Measurements from ENCODE around the gene KSR1. TPM values are rescaled to one million over a fixed set of nuclear protein-coding genes. Genes with fewer than 3 reads are reported as not detected.
A peak's percentile ranks its signal among the peaks of the same experiment; 100 is the strongest.

The KSR1 gene
- total RNA-seq, 1 experiment from 2014 or later = 21.7 TPM

- DNase-seq (ENCODE audit: low read depth, low spot score) (no peak), ATAC-seq (no peak)
- no peak overlapping the region for H3K4me3 ChIP-seq (ENCODE audit: low read depth in 2 of 2, low read length in 2 of 2)
- no peak overlapping the region for H3K27ac ChIP-seq (ENCODE audit: low read length)
- intact Hi-C loops (cut with micrococcal nuclease; ENCODE audit: unreplicated experiment) = loop anchor here (10.0 kb wide), 1 partner anchor 227 kb away; no protein-coding TSS in a partner anchor
- no TSS peak for BruUV-seq (replicated peaks)
- in situ Hi-C loops (cut with HindIII; ENCODE audit: low pct_unique_long_range_greater_than_20kb, low sequenced_read_pairs) = no loop called here
- H3K4me1 ChIP-seq (ENCODE audit: control insufficient read depth, insufficient read depth, low read length) = no peaks in the 10 kb centered on the region
- ChIA-PET POLR2A (no interaction called here), CTCF (interaction anchor here (5.1 kb wide), 1 partner anchor 99 kb away, joined by 42 read pairs; no protein-coding TSS in a partner anchor)
- TF ChIP-seq REST (IDR thresholded peaks at IDR 0.05; ENCODE audit: insufficient read depth in 1 of 2, low read depth in 2 of 2, low read length in 1 of 2) (peak; percentile 84 to 90), POLR2AphosphoS5 (IDR thresholded peaks at IDR 0.05; ENCODE audit: low read depth, low read length) (no peak)
- H3K27me3 ChIP-seq (ENCODE audit: control insufficient read depth, insufficient read depth, low read length) = no peaks in the 10 kb centered on the region
- no peaks in the 10 kb centered on the region for H3K9me3 ChIP-seq (ENCODE audit: control insufficient read depth, insufficient read depth, low read depth, low read length)
- no peaks in the 10 kb centered on the region for H3K36me3 ChIP-seq (ENCODE audit: control insufficient read depth, insufficient read depth, low read length)
Measured at GRCh38 chr17:27657620-27658019, 201.4 kb downstream of the KSR1 start.

GRCh38 chr17:27659683-27660082 is 203.4 kb downstream of the KSR1 start:
- no peak overlapping the region for H3K27ac ChIP-seq (ENCODE audit: low read length)
- ChIA-PET POLR2A (interaction anchor here (0.6 kb wide), 1 partner anchor 195 kb away, joined by 5 read pairs; no protein-coding TSS in a partner anchor), CTCF (no interaction called here)
- H3K4me1 ChIP-seq (ENCODE audit: control insufficient read depth, insufficient read depth, low read length) = no peaks in the 10 kb centered on the region
- H3K4me3 ChIP-seq (ENCODE audit: low read depth in 2 of 2, low read length in 2 of 2) = no peak overlapping the region
- in situ Hi-C loops (cut with HindIII; ENCODE audit: low pct_unique_long_range_greater_than_20kb, low sequenced_read_pairs) (no loop called here), intact Hi-C loops (cut with micrococcal nuclease; ENCODE audit: unreplicated experiment) (loop anchor here (10.0 kb wide), 1 partner anchor 225 kb away; no protein-coding TSS in a partner anchor)
- H3K36me3 ChIP-seq (ENCODE audit: control insufficient read depth, insufficient read depth, low read length) = no peaks in the 10 kb centered on the region
- no TSS peak for BruUV-seq (replicated peaks)
- ATAC-seq = no peak
- no peaks in the 10 kb centered on the region for H3K9me3 ChIP-seq (ENCODE audit: control insufficient read depth, insufficient read depth, low read depth, low read length)
- H3K27me3 ChIP-seq (ENCODE audit: control insufficient read depth, insufficient read depth, low read length) = no peaks in the 10 kb centered on the region
- TF ChIP-seq SIN3A (IDR thresholded peaks at IDR 0.05; ENCODE audit: borderline replicate concordance, insufficient read depth, low read depth, low read length) (no peak), TCF7L2 (IDR thresholded peaks at IDR 0.05; ENCODE audit: low read depth, low read length) (no peak), REST (IDR thresholded peaks at IDR 0.05; ENCODE audit: insufficient read depth in 1 of 2, low read depth in 2 of 2, low read length in 1 of 2) (peak; percentile 23 to 59; a peak in 2 of 4 replicates)
- DNase-seq (ENCODE audit: low read depth, low spot score) = no peak

GRCh38 chr17:27660436-27660835 is 204.2 kb downstream of the KSR1 start:
- TF ChIP-seq CTCF (IDR thresholded peaks at IDR 0.05) (no peak), SIN3A (IDR thresholded peaks at IDR 0.05; ENCODE audit: borderline replicate concordance, insufficient read depth, low read depth, low read length) (no peak), POLR2AphosphoS5 (IDR thresholded peaks at IDR 0.05; ENCODE audit: low read depth, low read length) (no peak), REST (IDR thresholded peaks at IDR 0.05; ENCODE audit: insufficient read depth in 1 of 2, low read depth in 2 of 2, low read length in 1 of 2) (no peak), TCF7L2 (IDR thresholded peaks at IDR 0.05; ENCODE audit: low read depth, low read length) (no peak)
- Histone ChIP-seq H3K4me3 (ENCODE audit: low read depth in 2 of 2, low read length in 2 of 2) (no peak overlapping the region), H3K27ac (ENCODE audit: low read length) (no peak overlapping the region), H3K9me3 (ENCODE audit: control insufficient read depth, insufficient read depth, low read depth, low read length) (no peaks in the 10 kb centered on the region), H3K4me1 (ENCODE audit: control insufficient read depth, insufficient read depth, low read length) (no peaks in the 10 kb centered on the region), H3K36me3 (ENCODE audit: control insufficient read depth, insufficient read depth, low read length) (no peaks in the 10 kb centered on the region), H3K27me3 (ENCODE audit: control insufficient read depth, insufficient read depth, low read length) (no peaks in the 10 kb centered on the region)
- DNase-seq (ENCODE audit: low read depth, low spot score) (no peak), ATAC-seq (no peak)
- CTCF ChIA-PET = no interaction called here
- POLR2A ChIA-PET = interaction anchor here (0.6 kb wide), 1 partner anchor 194 kb away, joined by 5 read pairs; no protein-coding TSS in a partner anchor
- intact Hi-C loops (cut with micrococcal nuclease; ENCODE audit: unreplicated experiment) (no loop called here), in situ Hi-C loops (cut with HindIII; ENCODE audit: low pct_unique_long_range_greater_than_20kb, low sequenced_read_pairs) (no loop called here)
- BruUV-seq (replicated peaks) = no TSS peak

Measured in Panc1 (cell line).